ENCODE data around the gene NOXRED1.

NOXRED1 gene

DNA sequence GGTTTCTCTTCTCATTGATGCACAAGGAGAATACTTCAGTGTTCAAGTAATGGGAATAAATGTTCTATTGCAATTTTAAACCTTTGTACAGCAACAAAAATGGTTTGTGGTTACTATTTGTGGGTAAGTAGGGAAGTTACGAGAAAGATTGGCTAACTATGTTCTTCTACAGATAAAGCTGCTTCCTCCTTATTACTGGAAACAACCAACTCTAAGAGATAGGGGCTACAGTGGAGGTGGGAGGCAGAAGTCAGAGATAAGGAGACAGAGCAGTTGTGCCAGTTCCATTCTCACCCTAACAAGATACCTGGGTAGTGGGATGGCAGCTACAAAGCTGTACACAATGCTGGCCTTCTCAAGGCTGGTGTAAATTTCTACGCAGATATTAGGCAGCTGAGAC, 16.2 kb downstream of the NOXRED1 start:
- no peak for DNase-seq

- DNase-seq = no peak
Measured at GRCh38 chr14:77406718-77407117, 16.6 kb downstream of the NOXRED1 start.

DNA sequence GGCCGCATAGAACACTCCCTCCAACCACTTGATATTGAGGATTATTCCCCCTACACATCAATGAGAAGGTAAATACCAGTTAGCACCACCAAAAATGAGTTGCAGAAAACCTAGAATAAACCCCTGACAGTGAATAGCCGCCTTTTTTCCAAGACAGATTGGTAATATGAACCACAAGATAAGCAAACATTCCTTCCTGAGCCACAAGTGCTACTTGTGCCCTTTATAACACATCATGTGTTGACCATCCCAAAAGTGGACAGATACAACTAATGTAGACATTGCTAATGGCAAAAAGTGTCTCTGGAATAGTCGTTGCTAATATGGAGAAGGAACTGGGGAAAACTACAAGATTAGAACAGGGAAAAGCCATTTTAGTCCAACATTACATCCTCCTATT, 17.2 kb downstream of the NOXRED1 start:
- DNase-seq = no peak

DNA sequence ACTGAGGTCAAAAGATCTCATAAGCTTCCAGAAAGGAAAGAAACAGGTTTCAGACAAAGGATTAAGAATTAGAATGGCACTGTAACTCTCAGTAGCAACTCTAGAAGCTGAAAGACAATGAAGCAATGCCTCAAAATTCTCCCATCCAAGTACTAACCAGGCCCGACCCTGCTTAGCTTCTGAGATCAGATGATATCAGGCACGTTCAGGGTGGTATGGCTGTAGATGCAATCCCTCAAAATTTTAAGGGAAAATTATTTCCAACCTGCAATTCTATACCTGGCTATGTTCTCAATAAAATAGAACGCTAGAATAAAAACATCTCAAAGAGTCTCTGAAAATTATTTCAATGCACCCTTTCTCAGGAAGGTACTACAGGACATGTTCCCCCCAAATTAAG, 19.6 kb downstream of the NOXRED1 start:
- DNase-seq = no peak

DNA sequence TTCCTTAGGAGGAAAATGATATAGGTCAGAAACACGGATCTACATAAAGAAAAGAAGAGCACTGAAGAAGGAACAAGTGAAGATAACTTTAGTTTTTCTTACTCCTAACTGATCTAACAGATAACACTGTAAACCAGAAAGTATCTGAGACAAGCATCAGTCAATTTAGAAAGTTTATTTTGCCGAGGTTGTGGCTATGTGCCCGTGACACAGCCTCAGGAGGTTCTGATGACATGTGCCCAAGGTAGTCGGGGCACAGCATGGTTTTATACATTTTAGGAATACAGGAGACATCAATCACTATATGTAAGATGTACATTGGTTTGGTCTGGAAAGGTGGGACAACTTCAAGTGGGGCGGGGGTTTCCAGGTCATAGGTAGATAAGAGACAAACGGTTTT, 23.1 kb downstream of the NOXRED1 start:
- no peak for DNase-seq

GRCh38 chr14:77390188-77390587, 33.1 kb downstream of the NOXRED1 start:
- no peak for DNase-seq

DNA sequence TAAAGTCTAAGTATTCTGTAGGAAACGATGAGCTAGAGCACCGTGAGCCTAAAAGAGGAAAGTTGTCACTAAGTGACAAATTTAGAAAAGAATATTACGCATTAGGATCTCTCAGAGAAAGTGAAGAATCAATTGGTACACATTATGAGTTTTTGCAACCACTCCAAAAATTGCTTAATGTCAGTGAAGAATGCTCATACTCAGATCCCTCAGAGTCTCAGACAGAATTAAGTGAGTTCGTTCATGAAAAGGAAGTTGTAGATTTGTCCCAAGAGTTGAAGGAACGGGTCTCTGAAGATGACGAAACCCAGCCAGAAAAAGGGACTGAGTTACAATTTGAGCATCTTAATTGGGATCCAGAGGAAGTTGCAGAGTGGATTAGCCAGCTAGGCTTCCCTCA, 44.6 kb downstream of the NOXRED1 start:
- no peak for DNase-seq

- no peak for DNase-seq
Measured at GRCh38 chr14:77377502-77377844, 45.9 kb downstream of the NOXRED1 start.

DNA sequence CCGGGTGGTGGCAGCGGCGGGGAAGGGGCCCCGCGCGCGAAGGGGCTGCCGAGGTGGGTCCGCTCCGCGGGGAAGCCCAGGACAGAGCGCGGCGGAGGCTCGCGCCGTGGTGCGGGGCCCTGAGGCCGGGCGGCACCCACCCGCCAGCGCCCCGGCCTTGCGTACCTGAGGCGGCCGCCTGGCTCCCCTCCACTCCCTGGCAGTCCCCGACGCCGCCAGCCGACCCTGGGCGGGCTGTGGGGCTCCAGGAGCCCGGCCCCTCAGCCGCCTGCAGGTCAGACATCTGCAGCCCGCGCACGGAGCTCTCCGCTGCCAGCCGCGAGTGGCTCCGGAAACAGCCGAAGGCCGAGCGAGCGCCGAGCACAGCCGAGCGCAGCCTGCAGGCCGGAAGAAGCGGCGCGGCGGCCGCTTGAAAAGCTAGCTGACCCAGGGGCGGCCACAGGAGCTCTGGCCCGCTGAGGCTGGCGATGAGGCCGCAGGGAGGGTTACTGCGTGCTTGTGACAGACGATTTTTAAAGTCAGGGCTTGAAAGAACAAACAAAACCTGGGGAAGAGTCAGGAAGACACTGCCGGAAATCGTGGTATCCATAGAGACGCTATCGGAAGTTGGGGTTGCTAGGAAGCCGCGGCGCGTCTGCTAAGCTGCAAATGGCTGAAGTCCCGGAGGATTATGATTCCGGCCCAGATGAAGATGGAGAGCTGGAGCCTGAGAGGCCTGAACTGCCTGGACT, 46.4 kb downstream of the NOXRED1 start, which contains the start of the genes SAMD15 and TMED8:
SAMD15 (plus strand) TSS at position 609 of the 731 bp plus-strand sequence; CDS start at position 649, 40 bp downstream.
TMED8 (minus strand) TSS at position 324 of the 731 bp plus-strand sequence; CDS start at position 283, 41 bp downstream.
- DNase-seq = peak; percentile 78

DNA sequence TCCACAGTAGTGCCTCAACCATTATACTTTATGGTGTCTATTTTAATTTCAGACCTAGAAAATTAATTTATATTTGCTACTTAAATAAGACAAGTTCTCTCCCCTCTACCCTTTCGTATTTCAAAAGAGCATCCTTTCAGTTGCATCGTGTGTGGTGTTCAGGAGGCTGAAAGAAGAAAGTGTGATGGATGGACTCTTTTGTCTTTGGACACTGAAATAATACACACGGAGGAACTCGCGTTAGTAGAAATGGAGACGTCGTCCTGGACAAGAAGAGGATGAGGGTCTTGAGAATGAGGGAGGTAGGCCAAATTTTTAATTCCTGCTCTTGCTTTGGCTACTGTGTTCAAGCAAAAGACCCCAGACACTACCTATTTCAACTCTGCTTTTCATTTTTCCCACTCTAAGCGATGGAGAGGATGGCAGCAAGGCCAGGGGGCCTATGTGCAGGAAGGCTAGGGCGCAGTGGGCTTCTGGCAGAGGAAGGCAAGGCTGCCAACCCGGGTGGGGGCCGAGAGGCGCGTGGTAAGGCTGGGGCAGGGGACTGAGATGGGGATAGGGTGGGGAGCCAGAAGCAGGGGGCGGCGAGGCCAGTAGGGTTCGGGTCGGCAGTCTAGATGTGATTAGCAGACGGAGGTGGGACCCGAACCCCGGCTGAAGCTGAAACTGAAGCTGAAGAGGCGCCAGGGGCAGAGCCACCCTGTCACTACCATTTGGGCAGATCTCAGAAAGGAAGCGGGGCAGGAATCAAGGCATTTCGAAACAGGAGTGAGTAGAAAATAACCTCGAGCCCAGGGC, 47.2 kb downstream of the NOXRED1 start:
- DNase-seq = peak; percentile 5

- DNase-seq = no peak
Measured at GRCh38 chr14:77375164-77375950, 48.0 kb downstream of the NOXRED1 start.

DNA sequence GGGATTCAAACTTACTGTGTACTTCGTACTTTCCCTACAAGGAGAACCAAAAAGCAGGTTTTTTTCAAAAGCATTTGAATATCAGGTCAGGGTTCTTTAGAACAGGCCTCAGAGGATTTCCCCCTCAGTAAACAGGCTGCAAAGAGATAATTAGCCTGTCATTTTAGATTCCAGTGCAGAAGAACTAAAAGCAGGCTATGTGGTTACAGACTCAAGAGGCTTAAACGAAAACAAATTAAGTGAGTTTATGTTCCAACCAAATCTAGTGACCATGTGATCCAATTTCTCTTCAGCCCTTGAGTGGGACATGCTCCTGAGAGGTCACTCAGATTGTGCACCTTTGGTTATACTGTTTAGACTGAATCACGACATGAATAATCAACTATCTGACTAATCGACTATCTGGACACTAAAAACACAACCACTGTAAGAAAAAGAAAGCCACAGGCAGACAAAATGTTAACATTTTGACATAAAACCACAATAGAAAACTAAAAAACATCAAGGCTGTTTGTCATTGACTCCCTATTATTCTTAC, 51.0 kb downstream of the NOXRED1 start:
- DNase-seq = no peak

DNA sequence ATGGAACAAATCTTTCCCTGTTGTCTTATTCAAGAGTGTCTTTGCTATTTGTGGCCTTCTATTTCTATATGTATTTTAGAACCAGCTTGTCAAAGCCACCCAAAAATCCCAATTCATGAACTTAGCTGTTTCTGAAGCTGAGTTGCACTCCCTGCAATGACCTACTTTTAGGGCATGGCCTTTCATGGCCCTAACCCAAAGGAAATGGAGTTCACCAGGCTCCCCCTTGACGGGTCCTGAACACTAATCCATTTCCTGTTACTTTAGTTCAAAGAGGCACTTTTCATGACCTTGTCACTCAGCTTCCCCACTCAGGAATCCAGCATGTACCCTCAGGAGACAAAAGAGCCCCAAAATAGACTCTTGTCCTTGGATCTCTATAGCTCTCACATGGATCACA, 54.0 kb downstream of the NOXRED1 start:
- DNase-seq = no peak

DNA sequence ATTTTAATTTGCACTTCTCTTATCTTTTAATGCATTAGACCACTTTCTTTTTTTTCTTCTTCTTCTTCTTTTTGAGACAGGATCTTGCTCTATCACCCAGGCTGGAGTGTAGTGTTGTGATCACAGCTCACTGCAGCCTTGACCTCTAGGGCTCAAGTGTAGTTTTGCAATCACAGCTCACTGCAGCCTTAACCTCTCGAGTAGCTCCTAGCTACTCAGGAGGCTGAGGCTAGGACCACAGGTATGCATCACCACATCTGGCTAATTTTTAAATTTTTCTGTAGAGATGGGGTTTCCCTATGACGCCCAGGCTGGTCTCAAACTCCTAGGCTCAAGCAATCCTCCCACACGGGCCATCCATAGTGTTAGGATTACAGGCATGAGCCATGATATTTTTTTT, 59.2 kb downstream of the NOXRED1 start:
- no peak for DNase-seq

DNA sequence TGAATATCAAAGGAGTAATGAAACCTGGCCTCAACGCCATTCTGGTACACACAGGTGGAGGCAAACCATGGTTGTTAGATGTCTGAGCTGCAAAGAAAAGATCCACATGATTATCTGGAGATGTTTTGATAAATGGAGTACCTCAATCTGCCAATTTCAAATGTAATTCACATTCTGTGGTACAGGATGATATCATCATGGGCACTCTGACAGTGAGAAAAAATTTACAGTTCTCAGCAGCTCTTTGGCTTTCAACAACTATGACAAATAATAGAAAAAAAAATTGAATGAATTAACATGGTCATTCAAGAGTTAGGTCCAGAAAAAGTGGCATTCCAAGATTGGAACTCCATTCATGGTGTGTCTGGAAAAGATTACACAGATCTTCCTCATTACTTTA, 63.7 kb downstream of the NOXRED1 start:
- no peak for DNase-seq

DNA sequence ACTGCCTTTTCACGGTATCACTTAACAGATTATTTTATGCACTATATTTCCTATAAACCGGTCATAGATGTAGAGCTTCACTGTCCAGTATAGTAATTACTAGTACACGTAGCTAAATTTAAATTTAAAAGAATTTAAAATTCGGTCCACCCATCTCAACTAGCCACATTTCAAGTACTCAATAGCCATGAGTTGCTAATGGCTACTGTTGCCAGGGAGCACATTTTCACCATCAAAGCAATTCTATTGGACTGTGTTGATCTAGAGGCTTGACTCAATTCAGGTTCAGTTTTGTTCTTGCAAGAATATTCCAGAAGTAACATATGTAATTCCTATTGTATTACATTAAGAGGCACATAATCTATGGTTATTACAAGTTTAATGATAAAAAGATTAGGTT, 66.4 kb downstream of the NOXRED1 start:
- DNase-seq = no peak

GRCh38 chr14:77355811-77356210, 67.5 kb downstream of the NOXRED1 start:
- DNase-seq = no peak

DNA sequence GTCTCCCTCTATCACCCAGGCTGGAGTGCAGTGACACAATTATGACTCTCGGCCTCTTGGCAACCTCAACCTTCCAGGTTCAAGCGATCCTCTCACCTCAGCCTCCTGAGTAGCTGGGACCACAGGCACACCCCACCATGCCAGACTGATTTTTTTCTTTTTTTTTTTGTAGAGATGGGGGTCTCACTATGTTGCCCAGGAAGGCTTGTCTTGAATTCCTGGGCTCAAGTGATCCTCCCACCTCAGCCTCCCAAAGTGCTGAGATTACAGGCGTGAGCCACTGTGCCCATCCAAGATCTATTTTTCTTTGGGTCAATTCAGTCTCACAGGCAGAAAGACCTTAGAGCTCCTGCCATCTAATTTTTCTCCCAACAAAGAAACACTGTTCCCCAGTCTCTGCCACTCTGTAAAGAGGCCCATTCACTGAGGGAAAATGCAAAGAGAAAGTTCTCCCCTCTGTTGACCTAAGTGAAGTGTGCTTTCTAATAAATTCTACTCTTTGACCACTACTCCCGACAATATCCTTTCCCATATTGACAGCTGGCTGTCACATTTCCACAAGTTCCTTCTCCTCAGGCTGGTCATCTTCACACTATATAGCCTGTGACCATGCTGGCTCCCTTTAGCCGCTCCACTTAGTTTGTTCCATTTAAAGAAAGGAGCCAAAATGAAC, 69.7 kb downstream of the NOXRED1 start:
- DNase-seq = no peak

- no peak for DNase-seq
Measured at GRCh38 chr14:77347751-77348150, 75.6 kb downstream of the NOXRED1 start.

DNA sequence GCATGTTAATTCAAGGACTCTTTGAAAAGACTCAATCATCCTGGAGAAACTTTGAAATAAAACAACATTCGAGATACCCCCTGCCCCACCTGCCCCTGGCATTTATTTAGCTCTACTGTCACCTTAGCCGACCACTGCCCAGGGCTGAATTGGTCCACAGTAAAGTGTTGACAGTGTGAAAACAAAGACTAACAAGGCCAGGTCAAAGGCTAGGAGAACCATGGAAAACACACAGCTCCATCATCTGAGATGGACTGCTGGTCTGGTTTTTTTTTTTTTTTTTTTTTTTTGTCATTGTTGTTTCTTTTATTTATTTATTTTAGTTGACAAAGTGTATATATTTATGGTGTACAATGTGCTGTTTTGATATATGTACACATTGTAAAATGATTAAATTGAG, 76.8 kb downstream of the NOXRED1 start:
- no peak for DNase-seq

DNA sequence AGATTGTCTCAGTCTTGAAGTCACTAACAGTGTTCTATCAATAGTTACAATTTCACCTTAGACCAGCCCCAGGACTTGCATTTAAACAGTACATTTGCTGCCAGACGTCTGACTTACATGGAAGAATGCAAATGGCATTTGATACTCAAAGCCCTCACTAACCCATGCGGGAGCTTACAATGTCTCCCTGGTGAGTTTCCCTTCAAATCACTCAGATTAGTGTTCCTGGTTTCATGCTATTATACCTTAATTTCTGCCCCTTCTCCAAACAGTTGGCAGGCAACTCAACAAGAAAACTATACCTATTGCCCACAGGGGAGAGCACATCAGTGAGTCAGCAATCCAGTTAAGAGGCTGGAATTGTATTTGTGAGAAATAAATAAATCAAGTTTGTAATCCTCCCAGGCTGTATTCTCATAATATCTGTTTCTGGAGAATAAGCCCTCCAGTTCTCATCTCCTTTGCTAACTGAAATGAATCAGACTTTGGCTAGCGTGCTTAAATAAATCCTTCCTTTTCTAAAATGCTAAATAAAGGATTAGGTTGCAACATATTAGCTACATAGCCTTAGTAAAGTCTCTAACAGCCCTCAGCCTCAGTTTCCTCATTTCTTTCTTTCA, 78.8 kb downstream of the NOXRED1 start:
- no peak for DNase-seq

Data from fibroblast of skin of scalp (primary cell).